Lower leg skin (tissue), 4 donors: ENCODE data around the gene CHTF18. TPM values are rescaled to one million over a fixed set of nuclear protein-coding genes. Genes with fewer than 3 reads are reported as not detected.
A peak's percentile ranks its signal among the peaks of the same experiment; 100 is the strongest.
"Not testable (repeated sequence)": the region's sequence is repeated elsewhere in the genome, so short reads cannot be mapped to it uniquely, and the experiment has no call there.

Source experiments
- DNase-seq, 2 donors: peaks; one replicate each; pipeline ENCODE4 v3.0.0-alpha.2; 2019; ENCODE audit warnings: low spot score in 2 of 2
- H3K4me3 ChIP-seq: fragments of 200-600 bp; sonication (generic); 2 replicates; pipeline ENCODE4 v1.5.1; 2017; ENCODE audit warnings: mild to moderate bottlenecking, low read depth; ENCODE audit not compliant: poor library complexity, severe bottlenecking
- POLR2A ChIP-seq, 2 donors: fragments of 450-650 bp; IDR thresholded peaks; one replicate each; pipeline ENCODE4 v1.6.1; 2016 to 2017; ENCODE audit warnings: antibody characterized with exemption in 2 of 2, mild to moderate bottlenecking in 1 of 2, moderate library complexity in 1 of 2
- WGBS, 2 donors: methylation state at CpG; one replicate each; pipeline ENCODE4 v1.1.5; 2018; 5-methylcytosine and 5-hydroxymethylcytosine counted together
- intact Hi-C: fragments of 100-400 bp; cut with DNase I; formaldehyde crosslinking; loops from one replicate; pipeline ENCODE4 v1.15.0; 2023; ENCODE audit warnings: low total_unique reads
- total RNA-seq, 4 donors: library from RNA; depleted of rRNA; stranded (reverse); fragments of >200 nt; gene quantifications; one replicate each; pipeline ENCODE4 v1.1.0, GENCODE V29; 2016
- TF ChIP-seq, protein P1 (sequence below), 3 donors: fragments of 450-650 bp; IDR thresholded peaks; one replicate each; pipeline ENCODE4 v1.5.1; 2016; ENCODE audit warnings: antibody characterized with exemption in 3 of 3, mild to moderate bottlenecking in 3 of 3, moderate library complexity in 2 of 3

Gene CHTF18
- 10 to 100 TPM in 3 of 4 donors, 1 to 10 TPM in 1; 4.6 to 23.4 (median 12.2) TPM for total RNA-seq

GRCh38 chr16:788399-789126, at the start of gene CHTF18:
Gene CHTF18 (plus strand): TSS chr16:788620. CDS start chr16:788685, 65 bp downstream.
- intact Hi-C loops, result no loop called here

DNA sequence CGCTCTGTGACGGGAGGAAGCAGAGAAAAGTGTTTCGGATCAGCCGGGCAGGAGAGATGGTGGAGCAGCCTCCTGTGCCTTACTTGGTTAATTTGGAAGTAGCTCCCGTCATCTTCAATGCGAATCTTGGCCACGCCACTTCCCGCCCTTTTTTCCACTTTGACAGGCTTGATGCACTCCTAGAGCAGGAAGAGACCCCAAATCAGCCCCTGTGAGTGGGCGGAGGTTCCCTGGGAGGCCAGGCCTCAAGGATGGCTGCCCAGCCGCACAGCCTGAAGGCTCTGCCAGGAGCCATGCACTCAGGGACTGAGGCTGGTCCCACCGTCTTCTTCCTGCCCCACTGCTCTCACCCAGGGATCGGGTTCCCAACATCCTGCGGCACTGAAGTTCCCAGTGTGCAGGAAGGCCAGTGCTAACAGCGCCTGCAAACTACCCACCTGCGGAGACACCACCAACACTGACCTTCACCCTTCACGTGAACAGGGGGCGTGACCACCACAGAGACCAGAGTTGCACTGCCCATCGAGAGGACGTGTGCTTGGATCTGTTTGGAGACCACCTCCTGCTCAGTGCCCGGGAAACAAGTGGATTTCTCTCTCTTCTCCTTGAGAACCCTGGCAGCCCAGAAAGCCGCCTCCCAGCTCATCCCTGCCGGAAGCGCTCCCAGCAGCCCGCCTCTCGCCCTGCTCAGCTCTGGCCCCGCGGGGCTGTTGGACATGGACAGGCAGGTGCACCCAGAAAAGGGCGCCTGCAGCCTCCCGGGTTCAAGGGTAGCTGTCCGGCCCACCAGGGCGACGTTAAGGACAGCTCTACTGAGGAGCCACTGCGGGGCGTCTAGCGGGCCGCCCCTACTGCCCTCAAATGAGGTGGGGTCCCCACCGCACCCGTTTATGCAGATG, 48.6 kb upstream of the CHTF18 start:
- 44 to 51% methylated on average over 32 to 35 of the region's 38 CpGs for WGBS, 2 donors
- TF ChIP-seq POLR2A (IDR thresholded peaks at IDR 0.05), result no peak
- TF ChIP-seq, protein P1, sequence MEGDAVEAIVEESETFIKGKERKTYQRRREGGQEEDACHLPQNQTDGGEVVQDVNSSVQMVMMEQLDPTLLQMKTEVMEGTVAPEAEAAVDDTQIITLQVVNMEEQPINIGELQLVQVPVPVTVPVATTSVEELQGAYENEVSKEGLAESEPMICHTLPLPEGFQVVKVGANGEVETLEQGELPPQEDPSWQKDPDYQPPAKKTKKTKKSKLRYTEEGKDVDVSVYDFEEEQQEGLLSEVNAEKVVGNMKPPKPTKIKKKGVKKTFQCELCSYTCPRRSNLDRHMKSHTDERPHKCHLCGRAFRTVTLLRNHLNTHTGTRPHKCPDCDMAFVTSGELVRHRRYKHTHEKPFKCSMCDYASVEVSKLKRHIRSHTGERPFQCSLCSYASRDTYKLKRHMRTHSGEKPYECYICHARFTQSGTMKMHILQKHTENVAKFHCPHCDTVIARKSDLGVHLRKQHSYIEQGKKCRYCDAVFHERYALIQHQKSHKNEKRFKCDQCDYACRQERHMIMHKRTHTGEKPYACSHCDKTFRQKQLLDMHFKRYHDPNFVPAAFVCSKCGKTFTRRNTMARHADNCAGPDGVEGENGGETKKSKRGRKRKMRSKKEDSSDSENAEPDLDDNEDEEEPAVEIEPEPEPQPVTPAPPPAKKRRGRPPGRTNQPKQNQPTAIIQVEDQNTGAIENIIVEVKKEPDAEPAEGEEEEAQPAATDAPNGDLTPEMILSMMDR (IDR thresholded peaks at IDR 0.05), result no peak
- DNase-seq, result no peak
- peak overlapping the region; percentile 74 for H3K4me3 ChIP-seq
- intact Hi-C loops, result no loop called here

More at GRCh38 chr16:788399-789126, at the start of gene CHTF18:
- peak within 1 kb of the TSS; percentile 91 for H3K4me3 ChIP-seq
- 0% methylated on average over 5 to 30 of the region's 97 CpGs for WGBS, 2 donors
- TF ChIP-seq, protein P1 (IDR thresholded peaks at IDR 0.05), result no peak
- no peak for TF ChIP-seq POLR2A (IDR thresholded peaks at IDR 0.05)
- peak; percentile 84 to 98 for DNase-seq

- no peak for DNase-seq
- 1% methylated on average over 18 of the region's 22 CpGs; no CpG with 5 or more reads in 1 of the 2 donors for WGBS, 2 donors
- intact Hi-C loops, result no loop called here
- H3K4me3 ChIP-seq, result peak overlapping the region; percentile 74
- TF ChIP-seq, protein P1 (IDR thresholded peaks at IDR 0.05), result no peak
- no peak for TF ChIP-seq POLR2A (IDR thresholded peaks at IDR 0.05)
Observed at GRCh38 chr16:740459-740763, 48.0 kb upstream of the CHTF18 start.

GRCh38 chr16:740764-741505, 47.5 kb upstream of the CHTF18 start, which contains the start of gene CIAO3:
Gene CIAO3 (minus strand): TSS chr16:740997. CDS start chr16:740985, 12 bp downstream.
- intact Hi-C loops, result no loop called here
- WGBS, 2 donors, result 0 to 1% methylated on average over 52 to 65 of the region's 79 CpGs
- peak; percentile 68 to 97 for DNase-seq
- TF ChIP-seq, protein P1 (IDR thresholded peaks at IDR 0.05), result peak in 1 of 3 donors; percentile 74
- peak in 1 of 2 donors; percentile 13 for TF ChIP-seq POLR2A (IDR thresholded peaks at IDR 0.05)
- H3K4me3 ChIP-seq, result peak within 1 kb of the TSS; percentile 74

DNA sequence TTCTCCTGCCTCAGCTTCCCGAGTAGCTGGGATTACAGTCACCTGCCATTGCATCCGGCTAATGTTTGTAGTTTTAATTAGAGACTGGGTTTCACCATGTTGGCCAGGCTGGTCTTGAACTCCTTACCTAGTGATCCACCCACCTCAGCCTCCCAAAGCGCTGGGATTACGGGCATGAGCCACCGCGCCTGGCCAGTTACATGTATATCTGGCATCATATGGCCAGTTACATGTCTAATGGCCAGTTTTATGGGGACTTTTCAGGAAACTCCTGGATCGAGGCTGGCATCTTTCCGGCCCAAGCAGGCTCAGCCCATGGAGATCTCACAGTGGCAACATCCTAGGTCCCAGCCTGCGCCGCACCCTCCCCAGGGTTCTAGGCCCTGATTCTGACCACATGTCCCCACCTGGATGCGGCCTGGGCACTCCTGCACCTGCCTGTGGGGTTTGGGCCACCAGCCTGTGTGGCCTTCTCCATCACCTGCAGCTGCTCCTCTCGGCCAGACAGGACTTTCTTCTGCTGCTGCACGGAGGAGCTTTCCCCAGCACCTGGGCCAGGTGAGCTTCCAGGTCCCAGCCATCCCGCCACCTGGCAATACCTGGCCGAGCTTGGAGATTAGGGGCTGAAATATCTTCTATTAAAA, 46.3 kb upstream of the CHTF18 start:
- no peak overlapping the region for H3K4me3 ChIP-seq
- WGBS, 2 donors, result 91 to 96% methylated on average over 8 to 15 of the region's 15 CpGs
- TF ChIP-seq, protein P1 (IDR thresholded peaks at IDR 0.05), result no peak
- no peak for TF ChIP-seq POLR2A (IDR thresholded peaks at IDR 0.05)
- no peak for DNase-seq
- intact Hi-C loops, result no loop called here

DNA sequence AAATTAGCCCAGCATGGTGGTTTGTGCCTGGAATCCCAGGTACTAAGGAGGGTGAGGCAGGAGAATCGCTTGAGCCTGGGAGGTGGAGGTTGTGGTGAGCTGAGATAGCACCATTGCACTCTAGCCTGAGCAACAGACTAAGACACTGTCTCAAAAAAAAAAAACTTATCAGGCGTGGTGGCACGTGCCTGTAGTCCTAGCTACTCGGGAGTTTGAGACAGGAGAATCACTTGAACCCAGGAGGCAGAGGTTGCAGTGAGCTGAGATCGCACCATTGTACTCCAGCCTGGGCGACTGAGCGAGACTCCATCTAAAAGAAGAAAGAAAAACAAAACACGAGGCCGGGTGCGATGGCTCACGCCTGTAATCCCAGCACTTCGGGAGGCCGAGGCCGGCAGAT, 45.5 kb upstream of the CHTF18 start:
- 81 to 83% methylated on average over 14 of the region's 14 CpGs for WGBS, 2 donors
- DNase-seq, H3K4me3 ChIP-seq, intact Hi-C loops: not testable (repeated sequence)
